Femur (tissue), 1 donor: ENCODE data around the gene IRX6.

Source experiments
- DNase-seq: peaks from one replicate; pipeline ENCODE4 v3.0.0-alpha.2; 2017

Gene IRX6

GRCh38 chr16:55323637-55324271 is at the start of gene IRX6:
Gene IRX6 (plus strand): TSS chr16:55324203. CDS start chr16:55325092, 889 bp downstream.
- peak; percentile 60 for DNase-seq

DNA sequence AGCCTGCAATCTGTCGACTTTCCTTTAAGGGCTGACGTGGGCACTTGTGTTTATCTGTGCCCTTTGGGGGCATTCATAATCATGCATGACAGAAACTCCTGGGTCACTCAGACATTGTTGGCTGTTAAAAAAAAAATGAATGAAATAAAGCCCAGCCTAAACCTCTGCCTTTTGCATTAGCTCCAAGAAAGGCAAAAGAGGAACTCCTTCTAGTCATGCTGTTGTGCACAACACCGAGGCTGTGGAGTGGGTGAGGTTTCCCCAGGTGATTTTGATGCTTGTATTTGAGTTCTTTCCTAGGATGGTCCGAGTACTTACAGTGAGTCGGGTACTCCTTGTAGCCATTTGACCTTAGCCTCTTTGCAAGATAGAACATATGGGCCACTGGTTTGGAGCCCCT is 49.6 kb upstream of the IRX6 start:
- no peak for DNase-seq

GRCh38 chr16:55275167-55275566 is 48.8 kb upstream of the IRX6 start:
- DNase-seq = no peak

DNA sequence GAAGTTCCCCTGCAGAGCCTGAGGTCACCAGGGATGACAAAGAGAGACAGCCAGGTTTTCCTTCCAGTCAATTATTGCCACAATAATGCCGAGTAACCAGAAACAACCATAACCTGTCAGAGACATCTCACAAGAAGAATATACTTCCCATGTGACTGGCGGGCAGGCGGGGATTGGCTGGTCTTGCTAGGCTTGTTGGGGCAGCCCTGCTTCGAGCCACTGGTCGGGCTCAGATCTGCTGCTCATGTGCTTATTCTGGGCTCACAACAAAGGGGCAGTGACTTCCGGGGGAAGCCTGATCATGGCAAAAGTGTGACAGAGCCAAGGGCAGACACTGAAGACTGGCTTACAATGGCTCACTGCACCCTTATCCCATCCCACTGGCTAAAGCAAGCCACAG is 48.1 kb upstream of the IRX6 start:
- DNase-seq = no peak

- no peak for DNase-seq
Observed at GRCh38 chr16:55277536-55277935, 46.5 kb upstream of the IRX6 start.

GRCh38 chr16:55279598-55279997 is 44.4 kb upstream of the IRX6 start:
- no peak for DNase-seq

- DNase-seq = no peak
Observed at GRCh38 chr16:55280587-55280986, 43.4 kb upstream of the IRX6 start.

DNA sequence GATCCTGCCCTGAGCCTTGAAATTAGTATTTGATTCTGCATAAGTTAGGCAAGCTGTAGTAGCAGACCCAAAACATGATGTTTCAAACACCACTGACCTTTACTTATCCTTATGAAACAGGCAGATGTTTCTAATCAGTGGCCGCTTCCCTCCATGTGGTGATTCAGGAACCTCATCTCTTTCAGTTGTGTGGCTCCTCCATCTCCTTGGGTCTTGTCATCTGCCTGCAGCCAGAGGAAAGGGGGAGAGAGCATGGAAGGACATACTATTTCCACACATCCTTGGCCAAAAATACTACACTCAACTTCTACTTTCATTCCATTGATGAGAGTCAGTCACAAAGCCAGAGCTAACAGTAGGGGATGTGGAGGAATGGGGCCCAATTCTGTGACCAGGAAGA is 41.6 kb upstream of the IRX6 start:
- no peak for DNase-seq

GRCh38 chr16:55283812-55284717 is 39.9 kb upstream of the IRX6 start:
- DNase-seq = no peak

DNA sequence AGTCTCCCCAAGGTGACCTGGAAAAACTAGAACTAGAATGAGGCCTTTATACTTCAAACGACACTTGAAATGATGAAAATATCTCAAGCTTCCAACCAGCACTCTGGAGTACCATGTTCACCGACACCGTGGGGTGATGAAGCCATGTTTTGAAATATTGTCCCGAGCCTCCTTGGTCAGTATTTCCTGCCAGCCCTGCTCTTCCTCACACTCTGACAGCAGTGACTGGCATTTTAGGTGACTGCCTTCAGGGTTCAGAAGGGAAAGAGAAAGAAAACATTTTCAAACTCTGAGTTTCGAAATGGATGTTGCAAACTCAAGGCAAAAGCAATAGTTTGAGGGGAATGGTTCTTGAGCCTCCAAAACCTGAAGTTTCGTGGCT is 39.3 kb upstream of the IRX6 start:
- DNase-seq = no peak

- no peak for DNase-seq
Observed at GRCh38 chr16:55285586-55285985, 38.4 kb upstream of the IRX6 start.

GRCh38 chr16:55289353-55289752 is 34.6 kb upstream of the IRX6 start:
- no peak for DNase-seq

DNA sequence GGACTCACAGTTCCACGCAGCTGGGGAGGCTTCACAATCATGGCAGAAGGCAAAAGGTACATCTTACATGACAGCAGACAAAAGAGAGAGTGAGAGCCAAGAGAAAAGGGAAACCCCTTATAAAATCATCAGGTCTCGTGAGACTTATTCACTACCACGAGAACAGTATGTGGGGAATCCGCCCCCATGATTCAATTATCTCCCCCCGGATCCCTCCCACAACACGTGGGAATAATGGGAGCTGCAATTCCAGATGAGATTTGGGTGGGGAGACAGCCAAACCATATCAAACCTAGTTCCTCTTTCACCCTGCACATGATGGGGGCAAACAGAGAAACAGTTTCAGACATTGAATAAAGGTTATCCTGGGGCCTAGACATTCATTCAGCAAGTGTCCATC is 32.2 kb upstream of the IRX6 start:
- no peak for DNase-seq

- no peak for DNase-seq
Observed at GRCh38 chr16:55292491-55292890, 31.5 kb upstream of the IRX6 start.

DNA sequence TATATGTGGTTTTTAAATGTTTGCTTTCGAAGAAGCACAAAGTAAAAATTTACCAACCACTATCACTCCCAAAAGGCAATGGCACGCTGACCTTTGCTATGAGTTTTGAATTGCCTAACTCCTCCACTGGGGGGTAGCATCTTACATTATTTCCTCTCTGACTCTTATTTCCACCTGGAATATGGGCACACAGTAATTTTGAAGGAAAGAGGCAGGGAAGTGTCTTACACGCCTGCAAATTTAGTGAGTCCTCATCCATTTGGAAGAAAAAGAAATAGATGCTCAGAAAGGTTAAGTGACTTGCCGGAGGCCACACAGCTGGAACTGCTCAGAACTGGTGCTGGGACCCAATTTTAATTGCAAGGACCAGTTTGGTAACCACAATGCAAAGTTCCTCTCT is 29.9 kb upstream of the IRX6 start:
- DNase-seq = no peak

- DNase-seq = peak; percentile 21
Observed at GRCh38 chr16:55294931-55295342, 29.1 kb upstream of the IRX6 start.

DNA sequence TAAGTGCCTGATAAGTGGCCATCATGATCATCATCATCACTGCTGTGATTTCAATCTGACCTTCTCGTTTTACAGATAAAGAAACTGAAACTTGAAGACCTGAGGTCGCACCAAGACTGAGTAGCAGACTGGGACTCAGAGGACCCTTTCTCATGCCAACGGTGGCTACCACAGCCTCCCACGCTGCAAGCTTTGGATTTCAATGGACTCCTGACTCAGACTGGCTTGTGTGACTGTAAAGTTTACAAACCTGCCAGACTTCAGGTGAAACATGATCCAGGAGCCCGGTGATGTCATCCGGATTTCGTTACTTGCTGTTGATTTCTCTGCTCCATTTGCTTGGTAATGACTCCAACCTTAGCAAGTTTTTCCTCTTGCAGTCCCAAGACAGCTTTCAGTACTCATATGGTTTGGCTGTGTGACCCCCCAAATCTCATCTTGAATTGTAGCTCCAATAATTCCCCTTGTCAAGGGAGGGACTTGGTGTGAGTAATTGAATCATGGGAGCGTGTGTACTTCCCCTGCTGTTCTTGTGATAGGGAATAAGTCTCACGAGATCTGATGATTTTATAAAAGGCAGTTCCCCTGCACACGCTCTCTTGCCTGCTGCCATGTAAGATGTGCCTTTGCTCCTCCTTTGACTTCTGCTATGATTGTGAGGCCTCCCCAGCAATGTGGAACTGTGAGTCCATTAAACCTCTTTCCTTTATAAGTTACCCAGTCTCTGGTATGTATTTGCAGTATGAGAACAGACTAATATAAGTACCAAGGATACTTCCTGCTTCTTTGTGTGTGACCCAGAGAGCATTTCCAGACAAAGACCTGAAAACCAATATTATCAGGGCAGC is 26.7 kb upstream of the IRX6 start:
- no peak for DNase-seq

GRCh38 chr16:55297910-55298479 is 26.0 kb upstream of the IRX6 start:
- no peak for DNase-seq

DNA sequence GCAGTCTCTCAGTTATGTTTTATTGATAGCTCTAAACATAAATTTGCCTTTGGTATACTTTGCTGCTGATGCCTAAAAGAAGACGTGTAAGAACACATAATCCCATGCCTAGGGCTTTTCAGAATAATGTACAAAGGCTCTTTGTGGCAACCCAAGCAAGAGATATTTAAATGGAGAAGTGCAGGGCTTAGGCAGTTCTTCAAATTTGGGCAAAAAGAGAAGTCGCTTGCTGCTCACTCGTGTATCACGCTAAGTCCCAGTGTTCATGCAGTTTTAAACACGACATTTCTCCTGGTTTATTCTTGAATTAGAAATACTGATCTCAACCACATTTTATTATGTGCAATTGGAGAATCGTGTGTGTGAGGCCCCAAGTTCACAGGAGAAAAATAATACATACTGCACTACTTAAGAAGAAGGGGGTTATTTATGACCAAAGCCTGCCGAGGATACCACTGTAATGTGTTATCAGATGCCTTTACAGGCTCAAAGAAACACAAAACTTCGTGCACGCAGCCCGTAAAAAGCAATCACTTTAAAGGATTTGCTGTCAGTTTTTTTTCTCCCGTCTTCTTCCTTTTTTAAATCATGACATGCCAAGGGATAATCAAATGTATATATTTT is 22.5 kb upstream of the IRX6 start:
- DNase-seq = no peak

- no peak for DNase-seq
Observed at GRCh38 chr16:55302635-55303034, 21.4 kb upstream of the IRX6 start.

GRCh38 chr16:55308973-55309372 is 15.0 kb upstream of the IRX6 start:
- no peak for DNase-seq

GRCh38 chr16:55322327-55322726 is 1.7 kb upstream of the IRX6 start:
- no peak for DNase-seq
